T-helper 2 cell (primary cell): Measurements from ENCODE around the gene EPHB6.

Source experiments
- DNase-seq, 5 experiments: peaks; one replicate each; pipeline versions ENCODE4 v3.0.0 to v3.0.0-alpha.2; 2012 to 2022

The EPHB6 gene

DNA sequence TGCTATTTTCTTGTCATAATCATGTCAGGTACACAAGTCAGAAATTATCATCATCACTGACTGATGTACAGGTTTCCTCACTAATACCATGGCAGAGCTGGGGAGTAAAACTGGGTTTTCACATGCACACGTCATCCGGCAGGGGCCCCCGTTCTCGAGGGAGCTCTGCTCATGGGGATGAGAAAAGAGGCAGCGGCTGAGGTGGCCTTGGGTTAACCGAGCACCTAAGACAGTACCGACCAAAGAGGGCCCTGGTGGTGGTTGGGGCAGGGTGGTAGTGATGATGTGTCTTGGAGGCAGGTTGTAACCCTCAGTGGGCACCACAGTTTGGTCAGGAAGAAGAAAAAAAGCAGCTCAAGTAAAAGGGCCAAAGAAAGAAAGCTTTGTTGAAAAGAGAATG, 42.8 kb downstream of the EPHB6 start:
- no peak for DNase-seq

DNA sequence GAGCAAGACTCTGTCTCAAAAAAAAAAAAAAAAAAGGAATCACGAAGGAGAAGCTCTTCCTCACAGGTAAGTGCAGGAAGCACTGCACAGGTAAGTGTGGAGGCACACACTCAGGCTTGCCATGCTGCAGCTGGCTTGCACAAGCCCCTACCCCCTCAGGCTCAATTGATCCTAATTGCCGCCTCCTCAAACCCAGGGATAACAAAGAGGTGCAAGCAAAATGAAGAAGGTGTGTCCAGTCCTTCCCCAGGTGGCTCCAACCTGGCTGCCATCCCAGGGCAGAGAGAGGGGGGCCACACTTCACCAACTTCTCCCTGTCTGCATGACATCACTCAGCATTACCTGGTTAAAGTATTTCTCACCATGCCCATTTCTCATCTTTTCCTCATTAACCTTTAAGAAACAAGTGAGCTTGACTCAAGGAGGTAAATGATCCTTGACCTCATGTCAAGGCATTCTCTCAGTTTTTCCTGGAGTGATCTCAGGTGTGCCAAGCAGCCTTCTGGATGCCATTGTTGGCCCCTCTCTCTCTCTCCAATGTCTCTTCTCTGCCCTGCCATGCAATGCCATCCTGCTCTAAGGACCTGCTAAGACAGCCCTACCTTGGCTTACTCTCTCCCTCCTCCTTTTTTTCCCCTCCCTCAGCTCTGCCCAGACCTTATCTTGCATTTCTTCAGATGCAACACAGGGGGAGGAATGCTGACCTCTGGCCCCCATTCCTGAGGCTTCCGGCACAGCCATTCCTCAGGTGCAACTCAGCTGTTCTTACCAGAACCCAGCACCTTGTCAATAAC, 43.7 kb downstream of the EPHB6 start:
- no peak for DNase-seq

DNA sequence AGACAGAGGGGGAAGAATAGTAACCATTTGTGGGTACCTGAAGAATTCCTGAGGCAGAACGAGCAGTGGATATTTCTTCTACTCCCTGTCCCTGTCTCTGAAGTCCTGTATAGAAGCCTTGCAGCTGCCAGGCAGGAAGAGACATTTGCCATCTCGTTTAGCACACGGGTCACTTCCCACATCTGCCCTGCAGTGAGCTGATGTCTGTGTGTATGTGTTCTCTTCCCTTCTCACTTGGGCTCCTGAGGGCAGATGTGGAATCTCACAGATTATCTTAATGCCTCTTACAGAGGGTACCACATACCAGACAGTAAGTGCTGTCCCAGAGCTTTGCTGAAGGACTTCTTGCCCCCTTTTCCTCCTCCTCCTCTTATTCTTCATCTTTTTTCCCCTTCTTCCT, 44.8 kb downstream of the EPHB6 start:
- DNase-seq: no peak

DNA sequence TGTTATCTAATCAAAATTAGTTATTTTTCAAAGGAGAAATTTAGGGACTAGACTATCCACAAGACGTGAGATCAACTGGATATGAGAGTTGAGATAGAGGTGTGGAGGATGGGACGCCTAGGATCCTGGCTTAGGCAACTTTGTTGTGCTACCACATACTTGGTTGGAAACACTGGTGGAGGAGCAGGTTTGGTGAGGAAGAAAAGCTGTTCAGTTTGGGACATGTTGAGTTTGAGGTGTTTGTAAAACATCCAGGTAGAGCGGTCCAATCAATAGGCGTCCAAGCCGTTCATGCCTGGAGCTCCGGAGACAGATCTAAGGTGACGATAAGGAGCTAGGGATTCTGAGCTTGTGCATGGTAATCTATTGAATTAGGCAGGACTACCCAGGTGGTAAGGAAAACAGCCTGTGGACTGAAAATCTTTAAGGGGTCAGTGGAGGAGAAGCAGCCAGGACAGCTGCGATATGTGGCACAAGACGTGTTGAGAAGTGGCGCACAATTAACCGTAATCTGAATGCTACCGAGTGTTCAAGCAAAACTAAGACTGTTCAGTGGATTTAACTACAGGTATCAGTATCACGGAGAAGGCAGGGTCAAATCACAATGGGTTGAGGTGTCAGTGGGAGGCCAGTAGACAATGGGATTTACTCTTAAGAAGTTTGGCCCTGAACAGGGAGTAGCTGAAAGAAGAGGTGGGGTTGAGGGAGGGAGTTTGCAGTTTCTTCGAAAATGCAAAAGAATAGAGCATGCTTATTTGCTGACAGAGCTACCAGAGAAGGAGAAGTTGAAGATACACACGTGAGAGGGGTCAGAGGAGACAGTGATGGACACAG, 46.8 kb downstream of the EPHB6 start:
- no peak for DNase-seq

DNA sequence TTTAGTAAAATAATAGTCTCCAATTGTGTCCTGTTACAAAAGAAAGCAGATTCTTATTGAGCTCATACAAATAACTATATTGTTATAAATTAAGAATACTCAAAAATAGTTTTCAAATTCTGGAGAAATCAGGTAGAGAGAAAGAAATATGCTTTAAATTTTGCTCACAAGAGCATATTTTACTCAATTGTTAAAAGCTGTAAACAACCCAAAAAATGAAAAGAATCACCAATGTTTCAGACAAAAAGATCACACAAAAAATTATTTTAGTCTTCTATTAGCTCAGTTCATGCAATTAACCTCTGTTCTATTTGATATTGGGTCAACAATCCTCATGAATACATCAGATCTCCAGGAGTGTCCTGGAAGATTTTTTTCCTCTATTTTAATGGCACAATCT, 49.3 kb downstream of the EPHB6 start:
- DNase-seq: no peak

DNA sequence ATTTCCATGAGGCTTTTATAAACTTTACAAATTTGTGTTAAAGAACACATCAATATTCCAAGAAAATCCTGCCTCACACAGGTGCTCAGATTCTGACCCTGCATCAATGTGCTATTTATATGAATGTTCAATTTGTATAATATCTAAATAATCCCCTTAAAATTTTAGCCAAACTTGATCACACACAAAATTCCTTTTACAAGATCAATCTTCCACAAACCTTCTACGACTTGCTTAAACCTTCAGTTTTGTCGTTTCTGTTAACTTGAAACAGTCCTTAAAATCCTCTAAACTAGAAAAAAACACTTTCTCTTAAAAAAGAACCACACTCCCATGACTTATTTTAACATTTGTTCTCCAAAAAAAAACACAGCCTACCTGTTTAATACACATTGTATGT, 50.9 kb downstream of the EPHB6 start:
- no peak for DNase-seq

DNA sequence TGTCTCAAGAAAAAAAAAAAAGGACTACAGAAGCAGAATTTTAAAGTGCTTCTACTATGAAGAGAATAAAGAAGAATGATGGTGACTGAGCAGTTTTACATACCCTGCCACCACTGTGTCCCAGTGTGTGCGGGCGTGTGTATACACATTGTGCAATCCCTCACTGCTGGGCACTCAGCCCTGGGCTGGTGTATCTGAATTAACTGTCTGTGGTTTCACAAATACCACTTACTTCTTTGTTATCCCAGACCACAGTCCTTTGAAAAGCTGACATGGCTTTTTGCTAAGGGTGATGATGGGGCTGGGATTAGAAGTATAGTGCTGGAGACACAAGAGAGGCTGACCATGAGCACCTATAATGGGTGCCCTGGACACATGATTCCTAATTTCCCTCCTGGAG, 51.8 kb downstream of the EPHB6 start:
- no peak for DNase-seq

DNA sequence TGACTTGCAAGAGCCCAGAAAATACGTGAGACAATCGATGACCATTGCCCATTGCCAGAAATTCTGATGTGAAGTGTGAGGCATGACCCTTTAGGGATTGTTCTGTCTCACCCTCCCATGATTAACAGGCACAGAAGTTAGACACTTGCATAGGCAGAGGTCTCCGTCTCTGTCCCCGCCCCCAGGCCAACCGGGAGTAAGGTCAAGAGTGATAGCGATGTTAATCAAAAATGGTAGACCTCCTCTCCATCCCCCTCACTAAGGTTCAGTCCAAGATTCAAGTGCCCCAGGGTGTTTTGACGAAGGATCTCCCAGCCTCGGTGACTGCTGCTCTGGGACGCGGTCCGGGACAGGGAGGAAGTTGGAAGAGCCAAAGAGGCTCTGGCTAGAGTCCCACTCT, 53.4 kb downstream of the EPHB6 start:
- no peak for DNase-seq

DNA sequence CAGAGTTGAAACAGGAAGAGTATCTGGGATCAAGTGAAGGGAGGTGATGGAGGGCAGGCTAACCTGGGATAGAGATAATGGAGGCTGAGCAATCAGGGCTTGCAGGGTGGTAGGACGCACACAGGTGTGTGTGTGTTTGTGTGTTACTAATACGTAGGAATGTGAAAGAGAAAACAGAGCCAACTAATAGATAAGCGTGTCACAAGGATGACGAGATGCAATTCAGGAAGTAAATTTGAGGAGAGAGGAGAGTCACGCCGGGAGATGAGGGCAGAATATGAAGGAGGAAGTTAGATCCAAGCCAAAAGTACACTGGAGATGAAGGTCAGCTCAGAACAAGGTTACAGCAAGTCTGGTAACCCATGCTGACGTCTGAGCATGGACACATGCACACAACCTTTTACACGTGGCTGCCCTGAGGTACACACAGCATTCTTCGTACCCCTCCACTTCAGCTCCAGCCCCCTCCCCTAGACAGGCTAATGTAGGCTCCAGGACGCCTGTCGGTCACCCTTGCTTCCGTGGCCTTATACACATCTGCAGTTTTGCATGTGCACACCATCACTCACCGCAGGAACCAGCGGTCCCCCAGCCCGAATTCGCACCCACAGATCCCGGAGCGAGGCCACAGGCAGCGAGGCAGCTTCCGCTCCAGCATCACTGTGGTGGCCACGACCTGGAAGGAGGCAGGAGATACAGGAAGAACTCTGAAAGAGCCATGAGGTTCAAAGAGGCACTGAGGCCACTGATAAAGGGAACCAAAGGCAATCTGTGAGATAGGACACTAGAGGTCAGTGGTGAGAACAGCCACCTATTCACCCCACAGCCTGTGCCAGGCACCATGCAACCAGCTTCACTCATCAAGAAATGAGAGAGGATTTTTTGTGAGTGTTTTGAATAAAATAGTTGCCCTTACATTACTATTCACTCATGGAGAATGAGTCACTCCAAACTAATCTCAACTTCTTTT, 54.3 kb downstream of the EPHB6 start:
- DNase-seq: no peak

DNA sequence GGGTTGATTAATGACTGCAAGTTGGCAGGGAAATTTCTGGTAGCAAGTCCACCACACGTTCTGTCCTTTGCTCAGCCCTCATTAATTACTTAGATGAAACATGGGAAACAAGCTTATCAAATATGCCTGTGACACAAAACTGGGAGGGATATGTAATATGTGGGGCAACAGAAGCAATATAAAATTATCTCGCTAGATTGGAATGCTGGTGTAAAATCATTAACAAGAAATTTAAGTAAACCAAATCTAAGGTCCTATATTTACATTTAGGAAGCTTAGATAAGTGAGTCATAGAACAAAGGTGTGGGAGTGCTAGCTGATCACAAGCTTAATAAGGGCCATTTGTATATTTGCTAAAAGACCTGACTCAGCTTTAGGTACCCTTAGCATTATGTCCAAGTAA, 55.2 kb downstream of the EPHB6 start:
- DNase-seq: no peak

DNA sequence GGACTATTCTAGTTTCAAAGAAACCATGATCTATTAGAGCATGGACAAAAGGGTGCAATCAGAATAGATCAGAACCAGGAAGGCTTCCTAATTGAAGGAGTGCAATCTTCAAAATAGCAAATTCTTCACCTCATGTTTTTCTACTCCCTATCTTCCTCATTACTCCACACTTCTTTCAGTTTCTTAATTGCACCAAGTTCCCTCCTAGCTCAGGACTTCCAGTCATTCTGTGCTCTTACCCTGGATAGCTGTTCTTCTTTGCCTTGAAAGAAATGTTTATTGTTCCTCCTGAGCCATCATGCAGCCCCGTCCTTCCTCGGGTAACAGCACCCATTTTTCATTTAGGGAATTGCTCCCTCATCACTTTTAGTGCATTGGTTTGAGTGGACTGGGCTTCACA, 55.6 kb downstream of the EPHB6 start:
- no peak for DNase-seq

DNA sequence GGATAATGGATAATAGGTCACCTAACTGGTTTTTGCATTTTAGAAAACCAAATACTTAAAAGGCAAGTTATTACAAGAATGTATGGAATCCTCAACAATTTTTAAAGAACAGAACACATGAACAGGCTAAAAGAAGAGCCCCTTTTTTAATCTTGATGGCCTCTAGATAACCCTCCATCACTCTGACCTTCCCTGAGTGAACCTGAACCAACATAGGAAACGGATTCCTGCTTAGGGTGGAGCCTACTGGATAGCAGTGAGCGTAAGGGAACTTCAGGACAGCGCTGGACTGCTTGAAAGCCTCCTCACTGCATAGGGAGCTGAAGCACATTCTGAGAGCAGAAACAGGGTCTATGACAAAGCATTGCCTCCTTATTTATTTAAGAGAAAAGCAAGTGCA, 58.2 kb downstream of the EPHB6 start:
- no peak for DNase-seq

DNA sequence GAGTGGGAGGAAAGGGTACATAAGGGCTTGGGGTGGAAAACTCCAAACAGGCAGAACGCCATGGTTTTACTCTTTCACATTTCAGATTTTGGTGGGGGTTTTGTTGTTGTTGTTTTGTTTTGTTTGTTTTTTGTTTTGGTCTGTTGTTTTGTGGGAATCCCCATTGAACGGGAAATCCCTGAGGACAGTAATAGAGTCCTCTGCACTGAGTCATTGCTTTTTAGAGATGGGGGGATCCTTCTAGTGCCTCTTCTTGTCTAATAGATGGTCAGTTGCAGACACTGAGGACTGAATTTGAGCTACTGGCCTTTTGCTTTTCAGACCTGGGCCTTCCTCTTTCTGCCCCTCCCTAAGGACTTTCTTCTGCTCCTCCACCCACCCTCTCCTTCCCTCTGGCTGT, 58.7 kb downstream of the EPHB6 start:
- DNase-seq: no peak

DNA sequence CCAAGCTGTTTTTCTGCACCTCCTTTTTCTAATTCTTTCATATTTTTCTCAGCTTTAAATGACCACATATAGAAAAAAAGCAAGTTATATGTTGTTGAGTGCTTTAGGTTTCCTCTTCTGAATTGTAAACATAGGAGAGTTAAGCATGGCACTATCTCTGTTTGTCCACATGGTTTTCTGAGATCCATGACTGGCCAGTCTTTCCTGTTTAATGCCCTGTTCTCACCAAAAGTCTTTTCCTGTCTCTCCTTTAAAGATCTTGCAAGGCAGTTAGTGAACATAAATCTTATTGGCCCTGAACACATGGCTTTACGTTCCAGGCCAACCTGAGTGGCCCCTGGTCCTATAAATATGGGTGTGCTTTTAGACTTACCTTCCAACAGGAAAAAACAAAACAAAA, 59.2 kb downstream of the EPHB6 start:
- DNase-seq: no peak

DNA sequence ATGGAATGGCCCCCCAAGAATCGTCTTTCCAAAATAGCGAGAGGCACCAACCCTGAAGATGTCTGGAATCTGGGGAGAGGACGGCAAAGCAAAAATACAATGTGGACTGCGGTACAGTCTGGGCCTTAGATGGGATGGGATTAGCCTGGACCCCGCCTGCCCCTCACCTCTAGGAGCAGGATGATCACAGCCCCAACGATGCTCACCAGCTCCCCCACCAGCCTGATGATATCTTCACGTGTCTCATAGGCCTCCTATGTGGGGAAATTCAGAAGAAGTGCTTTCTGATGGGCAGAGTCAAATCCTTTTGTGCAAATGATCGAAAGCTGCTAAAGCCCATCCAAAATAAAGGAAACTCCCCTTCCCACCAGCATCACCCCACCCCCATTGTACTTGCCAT, 60.4 kb downstream of the EPHB6 start:
- DNase-seq: no peak

DNA sequence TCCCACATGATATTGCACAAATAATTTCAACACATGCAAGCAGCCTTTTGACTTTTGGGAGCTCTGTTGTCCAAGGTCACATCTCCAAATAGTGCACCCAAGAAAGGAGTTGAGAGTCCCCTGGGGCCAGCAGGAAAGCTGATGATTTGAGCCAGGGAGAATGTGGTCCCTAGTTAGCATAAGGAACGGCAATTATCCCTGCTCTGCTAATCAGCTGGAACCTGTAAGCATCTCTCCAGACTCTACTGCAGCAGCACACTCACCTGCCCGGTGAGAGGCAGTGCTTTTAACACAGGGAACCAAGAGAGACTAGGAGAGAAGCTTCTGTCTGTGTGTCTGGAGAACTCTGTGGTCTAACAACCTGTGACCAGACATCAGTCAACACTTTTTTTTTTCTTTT, 61.6 kb downstream of the EPHB6 start:
- DNase-seq: no peak

DNA sequence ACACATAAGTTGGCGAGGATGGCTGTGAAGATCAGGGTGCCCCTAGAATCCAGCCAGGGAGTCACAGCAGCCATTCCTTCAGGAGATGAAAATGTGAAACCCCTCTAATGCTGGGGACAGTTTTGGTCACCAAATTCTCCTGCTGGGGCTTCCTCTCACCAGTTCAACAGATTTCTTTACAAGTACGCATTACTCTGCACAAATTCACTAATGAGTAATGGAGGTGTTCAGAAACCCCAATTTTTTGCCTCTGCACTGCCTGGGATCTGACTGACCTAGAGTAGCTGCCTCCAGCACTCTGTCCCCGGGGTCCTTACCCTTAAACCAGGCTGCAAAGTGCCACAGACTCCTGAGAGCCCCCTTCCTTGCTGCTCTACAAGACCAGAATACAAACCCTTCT, 62.6 kb downstream of the EPHB6 start:
- no peak for DNase-seq

DNA sequence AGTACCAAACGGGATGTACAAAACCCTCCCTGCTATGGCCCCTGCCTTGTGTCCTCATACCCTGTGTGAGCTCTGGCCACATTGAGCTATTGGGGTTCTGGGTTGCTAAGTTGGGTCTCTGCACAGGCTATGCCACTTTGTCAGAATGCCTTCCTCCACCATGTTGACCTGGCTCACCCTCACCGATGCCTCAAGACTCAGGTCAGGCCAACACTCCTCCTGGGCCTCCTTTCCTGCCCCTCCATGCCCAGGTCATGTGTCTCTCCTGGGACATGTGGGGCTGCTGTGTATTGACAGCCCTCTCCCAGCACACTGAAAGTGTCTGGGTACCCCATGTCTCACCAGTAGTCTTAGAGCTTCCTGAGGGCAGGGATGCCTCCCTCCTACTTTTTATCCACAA, 64.0 kb downstream of the EPHB6 start:
- no peak for DNase-seq

DNA sequence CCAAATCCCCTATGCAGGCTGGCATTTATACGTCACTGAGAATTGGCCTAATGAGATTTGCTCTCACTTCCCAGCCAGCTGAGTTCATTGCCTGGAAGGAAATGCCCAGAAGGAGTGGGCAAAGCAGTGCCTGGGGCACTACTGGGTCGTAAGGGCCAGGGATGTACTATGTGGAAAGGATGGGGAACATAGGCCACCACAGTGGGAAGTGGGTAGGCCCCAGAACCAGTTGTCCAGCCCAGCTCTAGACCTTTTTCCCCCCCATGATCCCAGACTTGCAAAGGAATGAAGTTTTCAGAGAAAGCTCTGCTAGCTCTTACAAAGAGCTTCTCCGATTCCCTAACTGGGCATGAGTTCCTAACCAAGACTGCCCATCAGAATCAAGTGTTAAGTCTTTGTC, 64.8 kb downstream of the EPHB6 start:
- DNase-seq: no peak
